GM19351 (cell line): ENCODE results near the gene HSBP1L1.
"Not testable (repeated sequence)": the region's sequence is repeated elsewhere in the genome, so short reads cannot be mapped to it uniquely, and the experiment has no call there.

Experiments
- ATAC-seq: cut with Tn5 transposase; IDR thresholded peaks from one replicate; pipeline ENCODE4 v1.9.1; 2021; ENCODE audit warnings: mild to moderate bottlenecking, moderate library complexity; ENCODE audit not compliant: unreplicated experiment

HSBP1L1 gene

DNA sequence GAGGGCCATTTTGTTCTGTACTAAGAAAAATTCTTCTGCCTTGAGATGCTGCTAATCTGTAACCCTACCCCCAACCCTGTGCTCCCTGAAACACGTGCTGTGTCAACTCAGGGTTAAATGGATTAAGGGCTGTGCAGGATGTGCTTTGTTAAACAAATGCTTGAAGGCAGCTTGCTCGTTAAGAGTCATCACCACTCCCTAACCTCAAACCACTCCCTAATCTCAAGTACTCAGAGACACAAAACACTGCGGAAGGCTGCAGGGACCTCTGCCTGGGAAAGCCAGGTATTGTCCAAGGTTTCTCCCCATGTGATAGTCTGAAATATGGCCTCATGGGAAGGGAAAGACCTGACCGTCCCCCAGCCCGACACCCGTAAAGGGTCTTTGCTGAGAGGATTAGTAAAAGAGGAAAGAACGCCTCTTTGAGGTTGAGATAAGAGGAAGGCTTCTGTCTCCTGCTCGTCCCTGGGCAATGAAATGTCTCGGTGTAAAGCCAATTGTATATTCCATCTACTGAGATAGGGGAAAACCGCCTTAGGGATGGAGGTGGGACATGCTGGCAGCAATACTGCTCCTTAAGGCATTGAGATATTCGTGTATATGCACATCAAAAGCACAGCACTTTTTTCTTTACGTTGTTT lies 4.2 kb upstream of the HSBP1L1 start:
- not testable (repeated sequence) for ATAC-seq

DNA sequence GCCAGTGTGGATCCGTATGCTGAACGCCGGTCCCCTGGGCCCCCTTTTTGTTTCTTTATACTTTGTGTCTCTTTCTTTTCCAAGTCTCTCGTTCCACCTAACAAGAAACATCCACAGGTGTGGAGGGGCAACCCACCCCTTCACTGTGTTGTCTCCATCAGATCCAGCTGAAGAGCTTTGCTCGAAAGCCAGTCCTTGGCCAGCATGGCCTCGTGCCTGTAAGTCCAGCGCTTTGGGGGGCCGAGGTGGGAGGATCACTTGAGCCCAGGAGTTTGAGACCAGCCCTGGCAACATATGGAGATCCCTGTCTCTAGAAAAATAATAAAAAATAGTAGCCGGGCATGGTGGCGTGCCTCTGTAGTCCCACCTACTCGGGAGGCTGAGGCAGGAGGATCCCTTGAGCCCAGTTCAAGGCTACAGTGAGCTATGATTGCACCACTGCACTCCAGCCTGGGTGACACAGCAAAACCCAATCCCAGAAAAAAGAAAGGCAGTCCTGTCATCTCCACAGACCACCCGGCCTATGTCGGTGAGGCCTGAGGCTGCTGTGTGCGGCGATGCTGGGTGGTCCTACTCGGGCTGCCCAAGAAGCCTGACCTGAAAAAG lies 3.4 kb upstream of the HSBP1L1 start:
- no peak for ATAC-seq

DNA sequence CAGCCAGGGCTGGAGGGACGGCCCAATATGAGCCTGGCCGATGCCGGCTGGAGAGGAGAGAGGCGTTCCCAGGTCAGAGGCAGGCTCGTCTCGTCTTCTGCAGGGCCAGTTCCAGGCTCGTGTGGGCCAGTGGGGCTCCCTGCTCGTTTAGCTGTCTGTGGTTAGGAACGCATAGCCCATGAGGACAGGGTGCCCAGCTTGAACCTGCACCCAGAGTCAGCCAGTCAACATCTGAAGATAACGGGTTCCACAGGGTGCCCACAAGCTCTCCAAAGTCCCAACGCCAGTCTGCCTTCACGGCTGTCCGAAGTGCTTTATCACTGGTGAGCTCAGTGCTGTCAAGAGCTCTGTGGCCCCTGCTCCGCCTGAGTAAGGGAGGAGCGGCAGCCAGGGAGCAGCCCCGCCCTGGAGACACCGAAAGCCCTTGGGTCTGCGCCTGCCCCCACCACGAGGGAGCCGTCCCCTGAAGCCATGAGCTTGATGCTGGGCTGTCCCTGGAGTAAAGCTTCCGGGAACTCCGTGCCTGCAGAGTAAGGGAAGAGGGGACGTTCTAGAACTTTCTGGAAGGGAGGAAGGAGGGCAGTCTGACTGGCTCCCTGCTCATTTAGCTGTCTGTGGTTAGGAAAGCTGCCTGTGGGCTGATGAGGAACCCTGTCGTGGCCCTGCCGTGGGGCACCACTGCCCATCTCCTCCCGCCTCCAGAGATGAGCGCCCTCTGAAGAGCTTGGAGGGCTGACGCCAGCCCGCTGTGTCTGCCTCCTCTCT lies 2.7 kb upstream of the HSBP1L1 start:
- no peak for ATAC-seq

DNA sequence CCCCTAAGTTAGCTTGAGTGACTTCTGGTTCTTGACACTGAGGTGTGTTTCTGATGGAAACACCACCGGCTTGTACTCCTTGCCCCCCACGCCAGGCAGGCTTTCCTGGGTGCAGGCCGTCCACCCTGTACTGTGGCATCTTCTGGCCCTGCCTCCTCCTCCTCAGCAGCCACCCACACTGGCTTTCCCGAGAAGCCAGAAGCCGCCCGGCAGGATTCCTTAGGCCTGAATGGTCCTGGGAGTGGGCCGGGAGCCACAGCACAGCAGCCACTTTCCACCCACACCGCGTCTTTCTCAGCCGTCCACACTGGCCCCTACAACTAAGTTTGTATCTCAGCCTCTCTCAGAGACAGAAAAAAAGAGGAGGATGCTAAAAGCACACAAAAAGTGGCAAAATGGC lies 2.1 kb upstream of the HSBP1L1 start:
- no peak for ATAC-seq

DNA sequence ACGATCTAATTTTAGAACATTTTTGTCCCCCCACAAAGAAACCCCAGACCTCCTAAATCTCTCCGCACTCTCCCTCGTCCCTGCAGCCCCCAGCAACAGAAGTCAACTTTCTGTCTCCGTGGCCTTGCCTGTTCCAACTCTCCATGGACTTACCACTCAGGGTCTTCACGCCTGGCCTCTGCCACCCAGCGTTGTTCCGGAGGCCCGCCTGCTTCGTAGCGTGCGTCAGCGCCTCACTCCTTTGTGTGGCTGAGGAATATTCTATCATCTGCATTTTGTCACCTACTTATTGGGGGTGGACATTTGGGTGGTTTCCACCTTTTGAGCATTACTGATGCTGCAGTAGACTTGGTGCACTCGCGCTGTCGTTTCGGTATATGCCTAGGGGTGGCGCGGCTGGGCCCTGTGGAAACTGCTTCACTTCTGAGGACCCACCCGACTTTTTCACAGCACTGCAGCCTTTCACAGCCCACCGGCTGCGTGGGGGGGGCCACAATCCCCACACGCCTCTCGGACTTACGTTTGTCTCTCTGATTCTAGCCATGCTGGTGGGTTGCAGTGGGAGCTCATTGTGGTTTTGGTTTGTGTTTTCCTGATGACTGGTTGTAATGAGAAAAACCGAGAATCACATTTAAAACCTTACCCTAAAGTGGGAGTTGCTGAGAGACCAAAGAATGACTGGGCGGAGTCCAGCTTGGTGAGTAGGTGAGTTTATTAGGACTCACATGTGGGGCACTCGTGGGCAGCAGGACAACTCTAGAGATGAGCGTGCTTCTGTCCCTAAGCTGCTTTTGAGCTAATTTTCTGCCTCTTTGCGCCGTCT lies 1.4 kb upstream of the HSBP1L1 start:
- peak; percentile 48 for ATAC-seq

DNA sequence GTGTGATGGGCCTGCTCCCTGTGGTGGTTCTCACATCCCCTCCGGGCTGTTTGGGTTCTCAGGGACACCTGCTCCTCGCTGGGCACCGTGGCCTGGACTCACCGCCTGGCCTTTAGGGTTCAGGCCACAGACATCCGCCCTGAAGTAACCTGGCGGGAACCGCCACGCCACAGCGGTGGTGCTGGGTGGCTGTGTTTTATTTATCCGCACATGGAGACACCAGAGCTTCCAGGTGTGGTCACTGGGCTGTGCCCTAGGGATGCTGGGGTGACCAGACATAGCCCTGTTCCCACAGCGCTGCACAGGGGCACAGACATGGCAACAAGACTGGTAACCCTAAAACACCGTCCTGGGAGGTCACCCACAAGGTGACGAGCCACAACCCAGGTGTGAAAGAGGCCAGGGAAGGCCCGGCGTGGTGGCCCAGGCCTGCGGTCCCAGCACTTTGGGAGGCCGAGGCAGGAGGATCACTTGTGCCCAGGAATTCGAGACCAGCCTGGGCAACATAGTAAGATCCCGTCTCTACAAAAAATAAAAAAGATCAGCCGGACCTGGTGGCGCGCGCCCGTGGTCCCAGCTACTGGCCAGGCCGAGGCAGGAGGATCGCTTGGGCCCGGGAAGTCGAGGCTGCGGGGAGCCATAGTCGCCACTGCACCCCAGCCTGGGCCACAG lies 649 bp upstream of the HSBP1L1 start:
- no peak for ATAC-seq

DNA sequence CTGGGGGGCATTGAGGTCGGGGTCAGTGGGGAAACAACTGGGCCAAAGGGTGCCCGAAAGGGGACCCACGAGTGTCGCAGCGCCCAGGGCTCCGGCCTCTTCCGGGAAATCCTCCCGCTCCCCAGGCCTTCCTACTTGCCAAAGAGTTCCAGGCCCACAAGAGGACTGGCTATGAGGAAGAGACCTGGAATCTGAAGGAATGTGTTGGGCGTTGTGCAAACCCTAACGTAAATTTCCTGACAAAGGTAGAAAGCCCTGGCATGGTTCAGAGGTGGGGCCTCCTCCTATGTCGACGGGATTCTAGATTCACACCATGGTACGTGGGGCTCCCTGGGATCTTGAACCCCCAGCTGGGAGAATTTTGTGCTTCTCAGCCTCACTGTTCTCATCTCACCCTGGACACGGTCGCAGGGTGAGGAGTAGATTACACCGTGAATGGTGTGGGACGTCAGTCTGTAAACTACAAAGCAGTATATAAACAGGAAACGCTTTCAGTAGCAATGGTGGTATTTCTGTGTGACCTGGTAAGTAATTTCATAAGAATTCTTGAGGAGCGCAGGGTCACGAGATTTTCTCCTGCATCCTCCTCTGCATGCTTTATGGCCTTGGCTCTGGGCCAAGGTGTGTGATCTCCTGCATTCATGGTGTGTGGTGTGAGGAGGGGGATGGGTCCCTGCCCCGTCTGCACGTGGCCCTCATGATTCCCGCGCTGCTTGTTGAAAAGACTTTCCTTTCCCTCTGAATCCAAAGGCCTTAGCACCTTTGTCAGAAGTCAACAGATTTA lies 868 bp downstream of the HSBP1L1 start:
- peak; percentile 20 for ATAC-seq

DNA sequence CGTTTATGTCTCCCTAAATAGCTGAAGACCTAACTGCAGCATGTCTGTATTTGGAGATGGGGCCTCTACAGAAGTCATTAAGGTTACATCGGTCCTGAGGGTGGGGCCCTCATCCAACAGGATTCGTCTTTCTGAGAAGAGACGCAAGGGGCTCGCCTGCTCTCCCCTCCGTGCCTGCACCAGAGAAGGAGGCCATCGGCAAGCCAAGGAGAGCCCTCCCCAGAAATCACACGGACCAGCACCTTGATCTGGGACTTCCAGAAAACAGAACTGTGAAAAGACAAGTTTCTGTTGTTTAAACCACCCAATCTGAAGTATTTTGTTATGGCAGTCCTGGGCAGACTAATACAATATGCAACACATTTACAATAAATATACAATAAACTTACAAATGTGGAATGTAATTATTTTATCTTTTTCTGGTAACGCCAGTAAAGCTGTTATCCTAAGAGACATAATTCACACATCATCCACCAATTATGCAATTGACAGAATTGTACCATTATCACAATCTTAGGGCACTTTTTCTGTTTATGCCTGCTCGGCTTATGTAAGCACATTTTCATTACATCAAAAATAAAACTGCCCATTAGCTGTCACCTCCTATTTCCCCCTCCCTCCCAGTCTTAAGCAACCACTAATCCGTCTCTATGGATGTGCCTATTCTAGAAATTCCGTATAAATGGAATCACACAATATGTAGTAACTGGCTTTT lies 6.1 kb downstream of the HSBP1L1 start:
- ATAC-seq, result no peak

DNA sequence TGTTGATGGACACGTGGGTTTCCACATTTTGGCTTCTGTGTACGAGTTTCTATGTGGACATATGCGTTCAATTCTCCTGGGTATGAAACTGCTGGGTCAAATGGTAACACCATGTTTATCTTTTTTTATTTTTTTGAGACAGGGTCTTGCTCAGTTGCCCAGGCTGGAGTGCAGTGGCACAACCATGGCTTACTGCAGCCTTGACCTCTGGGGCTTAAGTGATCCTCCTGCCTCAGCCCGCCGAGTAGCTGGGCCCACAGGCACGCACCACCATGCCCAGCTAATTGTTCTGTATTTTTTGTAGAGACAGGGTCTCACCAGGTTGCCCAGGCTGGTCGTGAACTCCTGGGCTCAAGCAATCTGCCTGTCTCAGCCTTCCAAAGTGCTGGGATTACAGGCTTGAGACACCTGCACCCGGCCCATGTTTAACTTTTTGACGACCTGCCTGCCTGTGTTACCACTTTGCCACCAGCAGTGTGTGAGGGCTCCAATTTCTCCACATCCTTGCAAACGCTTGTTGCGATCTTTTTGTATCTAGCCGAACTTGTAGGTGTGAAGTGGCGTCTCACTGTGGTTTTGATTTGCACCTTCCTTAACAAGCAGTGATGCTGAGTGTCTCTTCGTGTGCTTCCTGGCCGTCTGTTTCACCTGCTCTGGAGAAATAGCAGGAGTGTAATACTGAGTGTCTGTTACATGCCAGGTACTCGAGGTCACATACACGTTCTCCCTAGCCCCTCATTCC lies 6.9 kb downstream of the HSBP1L1 start:
- ATAC-seq, result no peak

DNA sequence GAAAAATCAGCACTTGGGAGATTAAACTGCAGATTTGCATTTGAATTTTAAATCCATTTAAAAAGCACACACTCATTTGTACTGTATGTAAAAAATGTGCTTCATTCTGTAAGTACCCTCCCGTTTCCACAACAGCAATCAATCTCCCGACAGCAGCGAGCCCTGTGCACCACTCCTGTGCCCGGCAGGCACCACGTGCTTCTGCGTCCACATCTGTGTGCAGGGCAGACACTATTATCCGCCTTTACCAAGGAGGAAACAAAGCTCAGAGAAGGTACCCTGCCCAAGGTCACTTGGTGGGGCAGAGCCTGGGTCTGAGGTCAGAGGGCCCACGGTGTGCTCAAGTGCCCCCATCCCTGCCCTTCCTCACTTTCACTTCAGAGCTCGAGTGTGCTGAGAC lies 7.5 kb downstream of the HSBP1L1 start:
- no peak for ATAC-seq

DNA sequence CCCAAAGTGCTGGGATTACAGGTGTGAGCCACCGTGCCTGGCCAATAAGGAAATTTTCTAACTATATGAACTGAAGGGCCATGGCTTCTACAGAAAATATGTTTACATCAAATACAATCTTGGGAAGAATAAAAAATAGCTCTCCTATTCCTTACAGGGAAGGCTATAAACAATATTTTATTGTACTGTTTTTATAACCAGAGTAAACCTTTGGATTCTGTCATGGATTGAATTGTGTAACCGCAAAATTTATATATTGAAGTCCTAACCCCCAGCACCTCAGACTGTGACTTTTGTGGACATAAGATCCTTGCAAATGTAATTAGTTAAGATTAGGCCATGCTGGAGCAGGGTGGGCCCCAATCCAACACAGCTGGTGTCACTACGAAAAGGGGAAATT lies 8.3 kb downstream of the HSBP1L1 start:
- ATAC-seq, result no peak

DNA sequence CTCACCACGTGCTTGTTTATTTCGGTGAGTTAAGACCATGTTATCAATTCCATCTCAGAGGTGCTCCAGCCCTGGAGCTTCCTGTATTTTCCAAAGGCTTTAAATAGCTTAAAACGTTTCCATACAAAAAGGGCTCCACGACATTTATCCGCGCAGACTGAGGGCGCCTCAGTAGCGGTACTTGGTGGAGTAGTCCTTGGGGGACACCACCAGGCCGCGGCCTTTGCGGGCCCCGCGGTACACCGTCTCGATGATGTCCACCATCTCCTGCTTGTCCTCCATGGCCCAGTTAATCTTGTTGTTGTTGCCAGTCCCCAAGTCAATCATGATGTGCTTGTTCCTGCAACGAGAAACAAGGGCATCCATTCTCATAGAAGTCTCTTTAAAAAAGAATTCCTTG lies 9.1 kb downstream of the HSBP1L1 start:
- ATAC-seq, result no peak

DNA sequence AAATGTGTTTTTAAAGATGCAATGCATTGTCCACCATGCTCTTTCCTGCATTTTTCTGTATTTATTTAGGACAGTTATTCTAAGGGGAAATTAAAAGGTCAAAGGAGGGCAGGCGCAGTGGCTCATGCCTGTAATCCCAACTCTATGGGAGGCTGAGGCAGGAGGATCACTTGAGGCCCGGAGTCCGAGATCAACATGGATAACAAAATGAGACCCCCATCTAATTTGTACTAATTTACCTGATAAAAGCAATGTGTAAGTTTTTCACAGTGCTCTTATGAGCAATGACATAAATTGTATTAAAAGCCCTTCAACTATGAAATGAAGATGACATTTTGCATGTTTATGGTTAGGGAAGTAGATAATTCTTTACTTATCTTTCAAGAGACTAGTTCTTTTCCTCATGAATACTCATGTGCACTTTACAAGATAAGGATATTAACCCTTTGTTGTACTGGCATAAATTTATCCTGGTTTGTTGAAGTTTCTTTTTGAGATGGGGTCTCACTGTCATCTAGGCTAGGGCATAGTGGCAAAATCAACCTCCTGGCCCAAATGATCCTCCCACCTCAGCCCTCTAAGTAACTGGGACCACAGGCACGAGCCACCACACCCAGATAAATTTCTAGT lies 9.7 kb downstream of the HSBP1L1 start:
- ATAC-seq, result no peak

DNA sequence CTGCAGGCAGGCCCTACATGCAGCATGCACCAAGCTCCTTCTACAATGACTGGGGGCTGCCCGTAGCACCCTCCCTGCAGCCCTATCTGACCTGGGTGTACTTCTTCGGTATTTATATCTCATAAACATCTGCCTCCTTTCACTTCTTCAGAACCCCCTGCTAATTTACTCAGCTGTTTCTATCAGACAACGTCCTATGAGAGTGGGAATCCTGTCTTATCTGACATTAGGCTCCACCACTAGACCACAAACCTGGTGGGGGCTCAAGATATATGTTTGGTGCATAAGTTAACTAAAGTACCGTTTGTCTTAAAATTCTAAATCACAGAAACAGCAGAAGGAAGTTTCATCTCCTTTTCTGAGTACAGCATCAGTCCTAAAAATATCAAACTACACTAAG lies 10.6 kb downstream of the HSBP1L1 start:
- ATAC-seq, result no peak

DNA sequence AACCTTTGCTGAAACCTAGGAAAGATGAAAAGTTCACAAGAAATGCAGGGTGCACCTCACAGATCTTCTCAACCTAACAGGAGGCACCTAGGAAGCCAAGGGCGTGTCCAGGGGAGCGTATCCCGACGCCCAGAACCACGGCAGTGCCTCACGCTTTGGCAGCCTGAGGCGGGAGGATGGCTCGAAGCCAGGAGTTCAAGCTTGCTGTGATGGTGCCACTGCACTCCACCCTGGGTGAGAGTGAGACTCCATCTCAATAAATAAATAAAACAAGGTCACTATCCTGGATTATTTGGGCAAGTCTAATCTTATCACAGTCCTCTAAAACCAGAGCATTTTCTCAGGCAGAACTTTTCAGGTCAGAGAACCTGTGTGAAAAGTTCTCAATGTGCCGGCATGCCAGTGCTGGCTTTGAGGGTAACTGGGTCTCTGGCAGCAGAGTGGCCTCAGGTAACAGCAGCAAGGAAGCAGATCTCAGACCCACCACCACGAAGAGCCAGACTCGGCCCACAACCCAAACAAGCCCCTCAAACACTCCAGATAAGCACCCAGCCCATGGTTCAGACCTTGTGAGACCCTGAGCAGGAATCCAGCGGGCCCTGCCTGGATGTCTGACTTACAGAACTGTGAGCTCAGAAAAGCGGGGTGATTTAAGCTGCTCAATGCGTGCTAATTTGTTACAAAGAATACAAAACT lies 11.7 kb downstream of the HSBP1L1 start:
- no peak for ATAC-seq

DNA sequence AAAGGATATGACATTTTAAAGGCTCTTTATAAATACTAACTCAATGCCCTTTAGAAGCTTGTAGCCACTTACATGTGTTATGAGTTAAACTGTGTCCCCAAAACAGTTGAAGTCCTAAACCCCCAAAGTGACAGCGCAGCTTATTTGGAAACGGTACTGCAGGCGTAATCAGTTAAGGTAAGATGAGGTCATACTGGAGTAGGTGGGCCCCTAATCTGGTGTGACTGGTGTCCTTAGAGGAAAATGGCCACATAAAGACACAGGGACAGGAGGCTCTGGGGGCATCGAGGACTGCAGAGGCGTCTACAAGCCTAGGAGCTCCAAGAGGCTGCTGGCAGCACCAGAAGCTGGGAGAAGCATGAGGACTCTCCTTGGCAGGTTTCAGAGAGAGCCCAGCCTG lies 15.4 kb downstream of the HSBP1L1 start:
- ATAC-seq, result no peak

DNA sequence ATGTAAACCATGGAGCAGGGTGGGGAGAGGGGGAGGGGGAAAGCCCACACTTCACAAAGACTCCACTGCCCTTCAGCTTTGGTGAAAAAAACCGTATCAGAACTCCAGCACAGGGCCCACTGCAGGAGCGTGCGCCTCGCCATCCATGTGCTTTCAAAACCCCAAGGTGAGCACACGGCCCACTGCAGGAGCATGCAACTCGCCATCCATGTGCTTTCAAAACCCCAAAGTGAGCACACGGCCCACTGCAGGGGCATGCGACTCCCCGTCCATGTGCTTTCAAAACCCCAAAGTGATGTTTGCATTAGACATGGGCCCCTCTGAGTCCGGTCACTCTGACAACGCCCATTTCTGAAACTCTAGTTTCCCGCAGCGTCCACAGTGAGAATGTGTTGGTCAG lies 16.1 kb downstream of the HSBP1L1 start:
- no peak for ATAC-seq

DNA sequence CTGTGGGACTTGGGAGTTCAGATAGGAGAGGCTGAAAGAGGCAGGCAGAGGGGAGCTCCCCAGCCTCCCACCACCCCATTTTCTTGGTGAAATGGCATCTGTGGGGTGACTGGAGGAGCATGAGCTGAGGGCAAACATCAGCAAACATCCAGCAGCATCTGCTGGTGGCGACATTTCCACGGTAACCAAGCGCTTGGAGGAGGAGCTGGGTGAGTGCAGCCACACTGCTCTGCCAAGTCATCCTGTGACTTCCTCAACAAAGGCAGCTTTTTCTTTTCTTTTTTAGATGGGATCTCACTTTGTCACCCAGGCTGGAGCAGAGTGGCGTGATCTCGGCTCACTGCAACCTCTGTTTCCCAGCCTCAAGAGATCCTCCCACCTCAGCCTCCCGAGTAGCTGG lies 18.3 kb downstream of the HSBP1L1 start:
- no peak for ATAC-seq
